Measurements from ENCODE around the gene RAB38.

- TF ChIP-seq CTCF (IDR thresholded peaks at IDR 0.05) (no peak), POLR2A (IDR thresholded peaks at IDR 0.05) (no peak)
Measured at GRCh38 chr11:88193278-88193677, 18.0 kb upstream of the RAB38 start.
